ENCODE results near the gene C1QTNF8. TPM values are rescaled to one million over a fixed set of nuclear protein-coding genes. Genes with fewer than 3 reads are reported as not detected.

C1QTNF8 gene, protein sequence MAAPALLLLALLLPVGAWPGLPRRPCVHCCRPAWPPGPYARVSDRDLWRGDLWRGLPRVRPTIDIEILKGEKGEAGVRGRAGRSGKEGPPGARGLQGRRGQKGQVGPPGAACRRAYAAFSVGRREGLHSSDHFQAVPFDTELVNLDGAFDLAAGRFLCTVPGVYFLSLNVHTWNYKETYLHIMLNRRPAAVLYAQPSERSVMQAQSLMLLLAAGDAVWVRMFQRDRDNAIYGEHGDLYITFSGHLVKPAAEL
- not detected in 2 replicates for total RNA-seq (2014; rRNA removed; shearing (Covaris generic))
- not detected in 2 replicates for polyA plus RNA-seq (2016; fragmentation: Nextera tagmentation; extraction: Ambion mirVana)

DNA sequence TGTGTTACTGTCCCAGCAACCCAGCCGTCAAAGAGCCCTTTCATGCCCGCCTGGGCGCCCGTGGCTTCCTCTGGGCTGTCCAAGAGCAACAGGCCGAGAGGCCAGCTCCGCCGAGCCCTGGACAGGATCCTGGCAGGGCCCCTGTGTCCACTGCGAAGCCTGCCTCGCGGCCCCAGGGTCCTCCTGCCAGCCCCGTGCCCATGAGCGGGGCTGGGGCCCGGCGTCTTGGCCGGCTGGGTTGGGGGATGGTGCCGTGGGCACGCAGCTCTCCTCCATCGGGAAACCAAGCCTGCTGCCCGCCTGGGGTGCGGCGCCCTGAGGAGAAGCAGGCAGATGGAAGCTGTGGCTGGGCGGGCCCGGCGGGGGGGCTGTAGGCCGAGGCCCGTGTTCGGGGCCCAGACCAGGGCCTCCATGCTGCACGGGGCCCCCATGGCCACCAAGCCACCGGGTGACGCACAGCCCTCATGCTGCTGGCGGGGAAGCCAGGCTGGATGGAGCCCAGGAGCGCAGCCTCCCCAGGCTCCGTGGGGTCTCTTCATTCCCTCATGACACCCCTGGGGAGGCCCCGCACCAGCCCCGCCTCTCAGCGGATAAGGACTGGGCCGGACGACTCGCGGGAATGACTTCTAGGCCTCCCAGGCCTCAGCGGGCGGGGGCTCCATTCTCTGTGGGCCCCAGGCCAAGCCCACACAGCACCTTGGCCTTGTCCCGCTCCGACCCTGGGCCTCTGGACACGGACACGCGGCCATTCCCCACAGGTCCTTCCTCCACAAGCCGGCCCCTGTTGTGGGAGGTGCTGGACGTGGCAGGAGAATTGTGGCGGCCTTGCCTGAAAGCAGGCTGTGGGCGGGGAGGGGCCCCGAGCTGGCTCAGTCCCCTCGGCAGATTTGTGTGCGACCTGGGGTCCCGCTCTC is at the start of gene C1QTNF8:
TSS of gene C1QTNF8 (minus strand) at position 76 of the 914 bp plus-strand sequence. CDS start 1,322 bp downstream, outside the sequence.
- Histone ChIP-seq H3K36me3 (ENCODE audit: low read depth) (no peaks in the 10 kb centered on the region), H3K9me3 (ENCODE audit: low read depth) (no peaks in the 10 kb centered on the region), H3K9ac (no peak within 1 kb of the TSS), H3K27me3 (replicated peaks; ENCODE audit: insufficient read depth) (peaks cover 10% of the 10 kb centered on the region; the same call in 1 of the 2 replicates), H3K4me1 (ENCODE audit: insufficient read depth) (no peaks in the 10 kb centered on the region), H3K4me2 (ENCODE audit: unreplicated experiment) (no peak within 1 kb of the TSS), H3K9me2 (ENCODE audit: insufficient read depth) (no peaks in the 10 kb centered on the region), H3K27ac (no peak within 1 kb of the TSS), H3K4me3 (no peak within 1 kb of the TSS), H3F3A (ENCODE audit: insufficient read depth) (no peaks in the 10 kb centered on the region), H3K79me2 (ENCODE audit: insufficient read depth) (no peaks in the 10 kb centered on the region), H2AFZ (no peak within 1 kb of the TSS), H4K20me1 (ENCODE audit: insufficient read depth) (no peaks in the 10 kb centered on the region)
- in situ Hi-C loops (cut with MboI) = no loop called here
- no peak for DNase-seq
- TF ChIP-seq EZH2 (IDR thresholded peaks at IDR 0.05; ENCODE audit: insufficient read depth, poor library complexity, severe bottlenecking) (no peak), EZH2phosphoT487 (IDR thresholded peaks at IDR 0.05; ENCODE audit: insufficient read depth, low read depth) (no peak)
- 50 to 60% methylated on average over 30 to 49 of the region's 55 CpGs for WGBS, 2 experiments (ENCODE audit: low coverage in 1 of 2, low lambda C conversion rate in 2 of 2, missing lambda C conversion rate in 2 of 2)

DNA sequence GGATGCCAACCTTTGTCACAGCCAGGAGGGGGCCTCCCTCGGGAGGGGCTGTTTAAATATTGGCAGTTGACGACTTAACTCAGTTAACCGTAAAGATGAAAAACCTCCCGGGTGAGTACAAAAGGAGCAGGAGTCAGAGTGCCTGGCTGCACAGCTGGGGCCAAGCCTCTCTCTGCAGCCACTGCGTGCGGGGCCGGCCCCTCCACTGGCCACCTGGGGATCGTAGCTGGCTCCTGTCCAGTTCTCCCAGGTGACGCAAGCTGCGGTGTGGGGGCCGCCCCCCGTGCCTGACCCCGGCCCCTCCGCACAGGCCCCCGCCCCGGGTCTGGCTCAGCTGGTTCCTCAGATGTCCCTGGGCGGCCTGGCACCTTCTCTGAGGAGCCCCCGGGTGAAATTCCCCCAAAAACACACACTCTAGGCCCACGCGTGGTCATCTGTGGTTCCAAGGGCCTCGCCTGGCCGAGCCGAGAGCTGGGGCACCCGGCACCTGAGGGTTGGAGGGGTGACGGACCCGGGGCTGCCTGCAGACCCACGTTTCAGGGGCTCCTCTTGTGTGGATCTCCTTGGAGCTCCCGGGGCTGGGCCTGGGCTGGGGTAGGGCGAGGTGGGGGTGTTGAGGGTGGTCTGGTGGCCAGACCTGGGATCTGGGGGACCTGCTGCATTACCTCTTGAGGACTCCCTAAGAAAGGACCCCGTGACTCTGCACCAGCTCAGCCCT is 49.5 kb upstream of the C1QTNF8 start:
- no peaks in the 10 kb centered on the region for H3K4me1 ChIP-seq (ENCODE audit: insufficient read depth)
- no peak overlapping the region for H3K4me3 ChIP-seq
- no peak for TF ChIP-seq EZH2 (IDR thresholded peaks at IDR 0.05; ENCODE audit: insufficient read depth, poor library complexity, severe bottlenecking)
- no peak for TF ChIP-seq EZH2phosphoT487 (IDR thresholded peaks at IDR 0.05; ENCODE audit: insufficient read depth, low read depth)
- no peaks in the 10 kb centered on the region for H3K36me3 ChIP-seq (ENCODE audit: low read depth)
- H3K9me2 ChIP-seq (ENCODE audit: insufficient read depth) = no peaks in the 10 kb centered on the region
- no peaks in the 10 kb centered on the region for H3K9me3 ChIP-seq (ENCODE audit: low read depth)
- in situ Hi-C loops (cut with MboI) = no loop called here
- no peaks in the 10 kb centered on the region for H3F3A ChIP-seq (ENCODE audit: insufficient read depth)
- no peaks in the 10 kb centered on the region for H4K20me1 ChIP-seq (ENCODE audit: insufficient read depth)
- no peak overlapping the region for H3K27ac ChIP-seq
- no peak overlapping the region for H3K9ac ChIP-seq
- no peaks in the 10 kb centered on the region for H3K79me2 ChIP-seq (ENCODE audit: insufficient read depth)
- peaks cover 6% of the 10 kb centered on the region; the same call in 1 of the 2 replicates for H3K27me3 ChIP-seq (replicated peaks; ENCODE audit: insufficient read depth)
- H2AFZ ChIP-seq = no peak overlapping the region
- DNase-seq = no peak
- no peak overlapping the region for H3K4me2 ChIP-seq (ENCODE audit: unreplicated experiment)
- 38 to 47% methylated on average over 16 to 30 of the region's 30 CpGs for WGBS, 2 experiments (ENCODE audit: low coverage in 1 of 2, low lambda C conversion rate in 2 of 2, missing lambda C conversion rate in 2 of 2)

DNA sequence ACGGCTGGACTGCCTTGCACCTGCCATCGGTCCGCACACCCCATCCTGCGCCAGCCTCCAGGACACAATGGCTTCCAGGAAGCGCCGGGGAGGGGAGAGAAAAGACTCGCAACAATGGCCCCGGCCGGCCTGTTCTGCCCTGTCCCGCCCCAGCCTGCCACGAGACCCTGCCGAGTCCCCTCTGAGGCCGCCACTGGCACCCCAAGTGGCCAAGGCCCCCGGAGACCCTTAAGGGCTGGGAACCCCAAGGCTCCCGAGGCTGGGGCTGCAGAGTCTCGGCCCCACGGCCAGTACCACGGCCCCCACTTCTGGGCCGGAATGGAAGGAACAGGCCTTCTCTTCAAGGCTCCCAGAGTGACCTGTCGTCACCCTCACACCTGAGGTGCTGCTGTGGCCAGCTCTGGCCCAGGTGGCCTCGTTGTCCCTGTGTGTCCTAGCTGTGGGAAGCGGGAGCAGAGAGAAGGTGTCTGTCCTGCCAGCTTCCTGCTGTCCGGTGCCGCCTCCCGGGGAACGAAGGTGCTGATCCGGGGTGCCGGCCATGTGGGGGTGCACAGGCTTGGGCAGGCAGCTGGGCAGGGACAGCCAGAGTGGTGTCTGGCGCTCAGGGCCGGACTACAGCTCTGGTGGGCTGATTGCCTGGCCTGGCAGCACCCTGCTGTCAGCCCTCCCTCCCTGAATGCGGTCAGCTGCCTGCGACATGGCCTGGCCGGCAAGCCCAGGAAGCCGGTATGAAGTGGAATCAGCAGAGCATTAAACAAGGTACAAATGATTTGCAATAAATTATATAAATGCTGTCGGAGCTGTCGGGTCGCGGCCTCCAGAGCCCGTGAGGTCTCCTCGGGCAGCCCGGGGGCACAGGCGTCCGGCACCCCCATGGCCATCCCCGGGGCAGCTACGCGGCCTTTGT is 48.7 kb upstream of the C1QTNF8 start:
- Histone ChIP-seq H3F3A (ENCODE audit: insufficient read depth) (no peaks in the 10 kb centered on the region), H3K4me3 (no peak overlapping the region), H3K4me1 (ENCODE audit: insufficient read depth) (no peaks in the 10 kb centered on the region), H3K79me2 (ENCODE audit: insufficient read depth) (no peaks in the 10 kb centered on the region), H2AFZ (no peak overlapping the region), H3K9me2 (ENCODE audit: insufficient read depth) (no peaks in the 10 kb centered on the region), H3K9ac (no peak overlapping the region), H3K4me2 (ENCODE audit: unreplicated experiment) (no peak overlapping the region), H3K27ac (no peak overlapping the region), H4K20me1 (ENCODE audit: insufficient read depth) (no peaks in the 10 kb centered on the region), H3K9me3 (ENCODE audit: low read depth) (no peaks in the 10 kb centered on the region), H3K27me3 (replicated peaks; ENCODE audit: insufficient read depth) (peaks cover 6% of the 10 kb centered on the region; the same call in 1 of the 2 replicates), H3K36me3 (ENCODE audit: low read depth) (no peaks in the 10 kb centered on the region)
- 65 to 75% methylated on average over 32 to 38 of the region's 46 CpGs for WGBS, 2 experiments (ENCODE audit: low coverage in 1 of 2, low lambda C conversion rate in 2 of 2, missing lambda C conversion rate in 2 of 2)
- no peak for DNase-seq
- in situ Hi-C loops (cut with MboI) = no loop called here
- TF ChIP-seq EZH2 (IDR thresholded peaks at IDR 0.05; ENCODE audit: insufficient read depth, poor library complexity, severe bottlenecking) (no peak), EZH2phosphoT487 (IDR thresholded peaks at IDR 0.05; ENCODE audit: insufficient read depth, low read depth) (no peak)

All from GM23248 (cell line).